HG02885 (cell line): Measurements from ENCODE around the gene CELF4.

Experiments used
- ATAC-seq: cut with Tn5 transposase; IDR thresholded peaks from one replicate; pipeline ENCODE4 v1.9.1; 2021; ENCODE audit warnings: mild to moderate bottlenecking; ENCODE audit not compliant: unreplicated experiment, poor library complexity

Gene CELF4

DNA sequence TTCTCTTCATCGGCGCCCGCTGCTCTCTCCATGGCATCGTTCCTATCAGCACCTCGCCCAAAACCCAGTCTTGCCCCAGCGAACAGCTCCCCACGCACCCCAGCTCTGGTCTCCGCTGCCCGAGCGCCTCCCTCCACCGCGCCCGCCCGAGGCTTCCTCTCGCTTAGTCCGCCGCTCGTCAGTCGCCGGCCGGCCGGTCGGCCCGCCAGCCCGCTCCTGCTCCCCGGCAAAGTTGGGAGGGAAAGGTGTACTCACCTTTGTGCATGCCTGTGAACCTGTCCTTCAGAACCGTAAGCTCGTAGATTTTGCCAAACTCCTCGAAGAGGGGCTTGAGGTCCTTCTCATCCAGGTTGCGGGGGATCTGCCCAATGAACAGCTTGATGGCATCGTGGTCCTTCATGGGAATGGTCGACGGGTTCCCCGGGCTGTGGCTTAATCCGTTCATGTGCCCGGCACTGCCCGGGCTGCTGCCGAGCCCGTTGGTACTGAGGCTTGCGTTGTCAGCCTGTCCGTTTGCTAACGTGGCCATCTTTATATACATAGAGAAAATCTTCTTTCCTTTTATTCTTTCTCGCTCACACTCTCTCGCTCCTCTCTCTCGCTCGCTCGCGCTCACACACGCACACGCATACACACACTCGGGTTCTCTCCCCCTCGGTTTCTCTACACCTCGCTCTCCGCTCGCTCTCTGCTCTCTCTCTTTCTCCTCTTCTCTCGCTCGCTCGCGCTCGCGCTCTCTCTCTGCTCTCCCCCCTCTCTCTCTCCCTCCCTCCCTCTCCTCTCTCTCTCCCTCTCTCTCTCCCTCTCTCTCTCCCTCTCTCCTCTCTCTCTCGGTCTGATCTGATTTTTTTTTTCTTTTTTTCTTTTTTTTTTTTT, at the start of gene CELF4:
TSS of gene CELF4 (minus strand) at position 698 of the 876 bp plus-strand sequence.
- ATAC-seq: no peak

DNA sequence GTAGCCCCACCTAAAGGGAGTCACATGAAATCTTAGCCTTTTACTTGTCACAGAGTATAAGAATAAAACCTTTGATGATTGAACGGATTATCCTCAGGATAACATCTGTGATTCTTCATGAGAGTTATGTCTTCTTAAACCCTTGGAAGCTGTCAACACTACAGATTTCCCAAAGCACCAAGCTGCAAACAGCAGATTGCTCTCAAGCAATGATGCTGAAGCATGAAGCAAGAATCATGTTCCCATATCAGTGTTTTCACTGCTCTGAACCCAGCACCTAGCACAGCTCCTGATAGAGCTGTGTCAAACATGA, 47.6 kb upstream of the CELF4 start:
- ATAC-seq: no peak

- no peak for ATAC-seq
Measured at GRCh38 chr18:37612524-37613252, 47.1 kb upstream of the CELF4 start.

GRCh38 chr18:37611614-37612279, 46.1 kb upstream of the CELF4 start:
- no peak for ATAC-seq

- no peak for ATAC-seq
Measured at GRCh38 chr18:37608876-37609275, 43.3 kb upstream of the CELF4 start.

- ATAC-seq: no peak
Measured at GRCh38 chr18:37607281-37607680, 41.7 kb upstream of the CELF4 start.

- no peak for ATAC-seq
Measured at GRCh38 chr18:37604032-37604431, 38.4 kb upstream of the CELF4 start.

DNA sequence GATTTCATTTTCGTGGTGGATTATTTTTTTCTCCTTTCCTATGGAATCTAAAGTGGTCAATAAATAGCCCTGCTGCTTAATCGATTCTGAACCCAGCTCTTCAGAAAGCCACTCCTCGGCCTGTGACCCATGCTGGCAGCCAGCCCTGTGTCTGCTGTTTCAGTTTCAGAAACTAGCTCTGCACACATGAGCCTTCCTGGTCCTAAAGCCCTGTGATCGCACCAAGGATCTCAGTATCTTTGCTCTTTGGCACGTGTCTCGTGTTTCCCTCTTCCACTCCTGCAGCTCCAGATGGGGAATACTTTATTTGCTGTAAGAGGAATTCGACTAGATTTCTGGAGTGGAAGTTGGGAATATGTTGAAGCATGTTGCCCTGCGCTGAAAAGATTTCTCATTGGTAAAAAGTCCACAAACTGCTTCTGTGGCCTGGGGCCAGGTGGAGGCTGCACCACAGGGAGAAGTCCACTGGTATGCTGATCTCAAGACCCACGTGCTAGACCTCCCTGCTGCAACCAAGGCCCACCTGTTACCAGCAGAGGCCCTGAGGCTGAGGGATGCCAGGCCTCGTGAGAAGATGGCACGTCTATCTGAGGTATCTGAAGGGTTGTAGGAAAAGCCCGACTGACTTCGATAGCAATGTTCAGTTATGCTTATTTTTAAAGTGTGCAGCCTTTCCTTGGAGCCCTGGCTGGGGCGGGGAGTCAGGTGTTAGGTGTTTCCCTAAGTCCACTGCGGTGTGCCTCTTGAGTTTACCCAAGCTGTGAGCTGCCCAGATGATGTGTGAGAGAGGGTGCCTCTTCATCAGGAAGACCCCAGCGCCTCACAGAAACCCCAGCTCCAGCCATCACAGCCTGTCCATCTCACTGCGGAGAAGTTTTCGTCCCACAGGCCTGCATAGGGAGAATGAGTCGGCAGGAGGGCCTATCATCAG, 33.6 kb upstream of the CELF4 start:
- ATAC-seq: no peak

GRCh38 chr18:37598396-37598795, 32.8 kb upstream of the CELF4 start:
- ATAC-seq: no peak

GRCh38 chr18:37590346-37590745, 24.7 kb upstream of the CELF4 start:
- no peak for ATAC-seq

GRCh38 chr18:37588289-37588688, 22.7 kb upstream of the CELF4 start:
- no peak for ATAC-seq

DNA sequence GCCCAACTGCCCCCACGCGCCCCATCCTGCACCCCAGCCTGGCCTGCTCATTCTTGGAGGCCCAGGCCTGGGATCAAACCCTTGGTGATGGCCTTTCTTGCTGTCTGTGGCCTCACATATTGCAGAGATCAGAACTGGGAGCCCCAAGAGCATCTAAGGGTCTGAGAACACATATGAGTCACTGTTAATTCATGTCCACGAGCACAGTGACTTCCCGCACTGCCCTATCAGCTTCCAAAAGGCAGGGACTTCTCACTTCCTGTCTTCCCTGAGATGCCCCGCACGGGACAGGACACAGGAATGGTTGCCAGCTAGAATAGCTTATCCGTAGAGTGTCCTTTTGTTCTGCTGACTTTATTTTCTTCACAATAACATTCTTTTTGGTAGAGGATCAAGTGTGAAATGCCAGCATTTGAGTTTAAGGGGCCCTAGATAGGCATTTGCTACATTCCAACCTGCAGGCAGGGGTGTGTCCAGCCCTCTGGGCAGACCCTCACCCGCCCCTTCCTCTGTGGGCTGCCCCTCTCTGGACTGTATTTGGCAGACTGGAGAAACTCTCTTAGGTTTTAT, 21.1 kb upstream of the CELF4 start:
- no peak for ATAC-seq

DNA sequence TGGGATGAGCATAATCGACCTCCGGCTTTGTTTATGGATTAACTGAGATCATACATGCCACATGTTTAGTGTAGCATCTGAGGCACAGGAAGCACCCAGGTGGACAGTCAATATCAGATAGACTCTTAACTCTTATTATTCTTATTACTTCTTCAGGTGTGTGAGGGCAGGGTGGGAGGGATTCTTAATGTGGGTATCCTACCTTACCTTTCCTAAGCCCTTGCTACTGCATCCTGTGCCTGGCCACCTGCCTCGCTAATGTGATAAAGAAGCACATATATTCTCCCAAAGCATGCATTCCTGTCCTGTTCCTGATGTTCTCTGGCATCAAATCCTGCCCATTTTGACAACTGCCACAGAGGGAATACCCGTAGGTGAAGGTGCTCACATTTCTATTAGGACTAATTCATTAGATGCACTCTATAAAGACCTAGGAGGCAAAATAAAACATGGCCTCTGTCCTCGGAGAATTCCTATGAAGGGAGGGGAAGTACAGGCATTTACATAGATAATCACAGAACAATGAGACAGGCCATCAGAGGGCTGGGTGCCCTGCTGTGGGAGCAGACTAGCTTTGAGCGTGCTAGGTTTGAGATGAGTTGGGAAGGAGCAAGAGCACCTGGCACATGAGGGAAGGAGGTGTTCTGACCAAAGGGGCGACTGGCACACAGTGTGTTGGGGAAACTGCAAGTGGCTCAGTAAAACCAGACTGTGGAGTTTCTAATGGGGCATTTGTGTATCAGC, 19.5 kb upstream of the CELF4 start:
- ATAC-seq: no peak

- ATAC-seq: no peak
Measured at GRCh38 chr18:37584217-37584616, 18.6 kb upstream of the CELF4 start.

GRCh38 chr18:37582261-37582660, 16.7 kb upstream of the CELF4 start:
- ATAC-seq: no peak

DNA sequence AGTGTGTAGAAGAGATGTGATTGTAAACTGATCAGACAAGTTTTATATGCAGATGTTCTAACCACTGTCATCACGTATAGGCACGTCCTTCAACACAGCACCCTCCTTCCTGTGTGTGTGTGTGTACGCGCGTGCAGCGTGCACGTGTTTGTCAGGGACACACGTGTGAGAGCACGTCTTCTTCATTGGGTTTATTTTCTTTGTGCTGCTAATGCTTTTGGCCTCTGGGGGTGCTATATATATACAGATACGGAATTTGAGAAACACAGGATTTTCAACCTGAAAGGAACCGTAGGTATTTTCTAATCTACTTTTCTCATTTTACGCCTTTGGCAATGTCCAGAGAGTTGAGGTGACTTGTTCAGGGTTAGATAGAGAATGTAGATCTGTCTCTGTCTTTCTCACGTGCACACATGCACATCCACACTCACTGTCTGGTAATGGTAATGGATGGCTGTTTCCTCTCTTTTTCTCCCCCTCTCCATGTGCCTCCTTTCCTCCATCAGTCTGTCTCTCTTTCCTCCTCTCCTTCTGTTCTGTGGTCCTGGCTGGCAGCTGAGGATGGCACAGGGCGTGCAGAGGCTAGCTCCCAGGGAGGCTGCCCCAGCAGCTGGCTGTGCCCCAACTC, 13.4 kb upstream of the CELF4 start:
- ATAC-seq: peak; percentile 50

- no peak for ATAC-seq
Measured at GRCh38 chr18:37578182-37578678, 12.6 kb upstream of the CELF4 start.

DNA sequence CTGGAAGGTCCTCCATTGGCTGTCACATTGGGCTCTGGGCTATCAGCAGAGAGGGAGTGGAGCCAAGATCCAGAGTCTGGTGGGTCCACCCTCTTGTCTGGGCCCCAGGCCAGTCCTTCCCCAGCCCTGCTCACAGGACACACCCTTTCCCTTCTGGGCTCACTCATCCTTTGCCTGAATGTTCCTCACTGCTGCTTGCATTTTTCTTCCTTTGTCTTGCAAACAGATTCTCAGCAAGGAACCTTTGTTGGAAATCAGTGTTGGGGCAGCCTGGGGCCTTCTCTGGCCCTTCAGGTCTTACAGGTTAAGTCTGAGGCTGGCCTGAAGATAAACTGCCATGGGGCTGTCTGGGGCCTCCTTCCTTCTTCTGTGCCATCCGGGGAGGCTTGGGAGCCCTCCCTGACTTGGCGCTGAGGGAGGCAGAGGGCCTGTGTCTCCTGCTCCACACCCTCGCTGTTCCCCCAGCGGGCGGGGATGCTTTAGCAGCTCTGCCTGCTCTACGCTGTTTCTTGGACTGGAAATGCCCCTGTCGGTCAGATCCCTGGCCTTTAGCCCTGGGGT, 11.5 kb upstream of the CELF4 start:
- ATAC-seq: no peak
